Measurements from ENCODE around the gene GPR151.

Gene GPR151

GRCh38 chr5:146519554-146519953, 3.6 kb upstream of the GPR151 start:
- DNase-seq (ENCODE audit: low spot score) = no peak

GRCh38 chr5:146515473-146516150, 378 bp downstream of the GPR151 start:
- no peak for DNase-seq (ENCODE audit: low spot score)

DNA sequence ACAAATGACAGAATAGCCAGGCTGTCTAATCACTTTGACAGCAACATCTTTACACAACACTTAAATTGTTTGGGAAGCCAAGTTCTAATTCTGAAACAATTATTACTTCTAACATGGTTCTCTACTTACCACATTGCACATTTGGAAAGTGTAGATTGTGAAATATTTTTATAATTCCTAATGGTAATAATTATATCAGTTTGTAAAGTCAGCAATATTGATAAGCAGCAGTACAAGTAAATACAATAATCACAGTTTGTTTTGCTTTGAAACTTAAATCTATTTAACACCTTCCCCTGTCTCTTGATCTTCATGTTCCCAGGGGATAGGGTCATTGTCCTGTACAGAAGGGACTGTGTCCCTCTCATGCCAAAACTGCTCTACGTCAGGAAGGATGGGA, 1.4 kb downstream of the GPR151 start:
- DNase-seq (ENCODE audit: low spot score) = no peak

DNA sequence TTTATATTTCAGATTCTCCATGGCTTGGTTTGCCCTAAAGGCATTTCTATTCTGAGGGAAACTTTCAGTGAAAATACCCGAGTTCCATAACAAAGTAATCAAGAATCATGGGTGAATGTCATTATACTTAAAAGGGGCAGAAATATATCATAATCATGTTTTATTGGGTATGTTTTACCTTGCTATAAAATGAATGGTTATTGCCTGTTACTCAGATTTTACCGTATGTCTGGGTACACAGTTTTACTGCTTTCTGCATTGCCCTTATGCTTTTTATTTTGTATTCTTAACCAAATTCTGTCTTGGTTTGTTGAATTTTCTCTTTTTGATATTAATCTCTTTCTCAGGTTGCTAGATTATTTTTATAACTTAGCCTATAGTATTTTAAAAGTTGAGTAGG, 2.5 kb downstream of the GPR151 start:
- DNase-seq (ENCODE audit: low spot score) = no peak

GRCh38 chr5:146510559-146511125, 5.3 kb downstream of the GPR151 start:
- DNase-seq (ENCODE audit: low spot score) = no peak

GRCh38 chr5:146507428-146507827, 8.6 kb downstream of the GPR151 start:
- DNase-seq (ENCODE audit: low spot score) = no peak

GRCh38 chr5:146499680-146500079, 16.3 kb downstream of the GPR151 start:
- DNase-seq (ENCODE audit: low spot score) = no peak

DNA sequence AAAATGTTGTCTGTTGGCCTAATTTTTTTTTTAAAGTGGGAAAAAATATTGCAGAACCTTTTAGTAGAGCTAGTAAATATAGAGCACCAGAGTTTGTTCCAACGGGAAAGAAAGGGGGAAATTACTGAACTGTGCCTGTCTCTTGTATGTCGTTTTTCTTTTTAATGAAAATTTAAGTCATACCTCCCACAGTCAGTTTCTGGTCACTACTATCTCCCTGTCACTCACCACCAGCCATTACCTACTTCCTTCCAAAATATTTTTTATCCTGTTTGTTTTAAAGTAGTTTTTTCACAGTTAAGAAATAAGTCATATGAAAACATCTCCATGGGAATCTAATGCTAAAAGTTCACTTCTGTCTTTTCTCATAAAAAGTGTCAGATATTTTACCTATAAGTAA, 21.3 kb downstream of the GPR151 start:
- no peak for DNase-seq (ENCODE audit: low spot score)

GRCh38 chr5:146490089-146490843, 25.7 kb downstream of the GPR151 start:
- no peak for DNase-seq (ENCODE audit: low spot score)

DNA sequence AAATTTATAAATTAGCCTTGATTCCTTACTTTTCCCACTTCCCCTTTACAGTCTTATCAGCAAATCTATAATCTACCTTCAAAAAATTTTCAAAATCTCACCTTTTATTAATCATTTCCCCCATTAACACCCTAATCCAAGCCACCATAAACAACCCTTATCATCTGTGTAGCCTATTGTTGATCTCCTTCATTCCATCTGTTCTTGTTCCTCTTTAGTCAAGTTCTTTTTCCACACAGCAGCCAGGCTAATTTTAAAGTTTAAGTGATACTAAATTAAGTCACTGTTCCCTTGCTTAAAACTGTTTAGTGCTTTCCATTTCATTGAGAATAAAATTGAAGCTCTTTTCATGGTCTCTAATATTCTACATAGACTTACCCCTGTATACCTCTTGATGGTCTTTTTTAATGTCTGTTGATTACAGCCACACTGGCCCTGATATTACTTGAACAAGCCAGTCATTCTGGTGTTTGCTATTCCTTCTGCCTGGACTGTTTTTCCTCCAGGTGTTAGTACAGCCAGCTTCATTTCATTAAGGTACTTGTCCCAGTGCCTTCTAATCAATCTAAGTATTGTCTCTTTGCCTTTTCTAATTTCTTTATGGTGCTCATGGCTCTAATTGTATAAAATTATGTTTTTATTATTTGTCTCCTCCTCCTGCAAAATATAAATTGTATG, 31.1 kb downstream of the GPR151 start:
- no peak for DNase-seq (ENCODE audit: low spot score)

- no peak for DNase-seq (ENCODE audit: low spot score)
These were observed 33.2 kb downstream of the GPR151 start for GRCh38 chr5:146482775-146483174.

DNA sequence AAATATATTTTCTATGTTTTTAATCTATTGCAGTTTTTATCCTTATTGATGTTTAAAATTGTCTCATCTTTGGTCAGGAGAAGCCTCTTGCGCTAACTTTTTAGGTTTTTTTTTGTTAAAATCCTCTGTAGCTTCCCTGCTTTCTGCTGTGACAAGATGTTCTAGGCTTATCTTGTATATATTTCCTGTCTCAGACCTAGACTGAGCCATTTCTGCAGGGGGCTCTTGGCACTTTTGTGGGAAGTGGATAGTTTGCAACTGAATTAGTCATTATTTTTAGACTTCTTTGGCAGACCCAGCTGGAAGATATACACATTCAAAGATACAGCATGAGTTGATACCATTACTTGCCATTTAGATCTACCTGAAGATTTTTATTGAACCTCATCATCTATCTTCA, 40.1 kb downstream of the GPR151 start:
- no peak for DNase-seq (ENCODE audit: low spot score)

DNA sequence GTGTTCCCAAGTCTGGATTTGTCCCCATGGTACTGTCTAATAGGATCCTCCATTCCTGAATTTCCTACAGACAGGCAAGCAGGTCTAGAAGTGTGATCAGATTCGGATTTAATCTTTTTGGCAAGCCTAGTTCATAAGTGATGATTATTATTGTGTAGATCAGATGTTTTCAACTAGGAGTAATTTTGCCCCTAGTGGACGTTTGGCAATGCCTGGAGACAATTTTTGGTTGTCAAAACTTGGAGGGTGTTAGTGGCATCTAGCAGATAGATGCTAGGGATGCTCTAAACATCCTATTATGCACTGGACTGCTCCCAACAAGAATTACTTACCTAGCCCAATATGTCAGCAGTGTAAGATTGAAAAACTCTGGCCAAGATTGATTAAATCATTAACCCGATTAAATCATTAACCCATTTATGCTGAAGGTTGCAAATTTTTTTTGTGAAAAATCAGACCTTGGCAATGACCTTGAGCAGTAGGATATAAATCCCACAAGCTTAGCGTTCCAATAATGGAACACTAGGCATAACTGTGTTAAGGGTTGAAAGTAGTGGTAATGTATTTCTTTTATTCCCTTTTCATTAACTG, 40.7 kb downstream of the GPR151 start:
- no peak for DNase-seq (ENCODE audit: low spot score)

DNA sequence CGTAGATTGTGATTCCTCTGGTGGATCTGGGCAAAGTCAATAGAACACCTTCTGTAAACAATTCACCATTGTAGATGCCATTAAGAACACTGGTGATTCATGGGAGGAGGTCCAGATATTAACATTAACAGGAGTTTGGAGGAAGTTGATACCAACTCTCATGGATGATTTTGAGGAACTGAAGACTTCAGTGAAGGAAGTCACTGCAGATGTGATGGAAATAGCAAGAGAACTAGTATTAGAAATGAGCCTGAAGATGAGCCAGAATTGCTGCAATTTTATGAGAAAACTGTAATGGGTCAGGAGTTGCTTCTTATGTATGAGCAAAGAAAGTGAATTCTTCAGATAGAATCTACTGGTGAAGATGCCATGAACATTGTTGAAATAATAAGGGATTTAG, 41.9 kb downstream of the GPR151 start:
- DNase-seq (ENCODE audit: low spot score) = peak; percentile 20

- DNase-seq (ENCODE audit: low spot score) = no peak
These were observed 48.2 kb downstream of the GPR151 start for GRCh38 chr5:146467760-146468159.

DNA sequence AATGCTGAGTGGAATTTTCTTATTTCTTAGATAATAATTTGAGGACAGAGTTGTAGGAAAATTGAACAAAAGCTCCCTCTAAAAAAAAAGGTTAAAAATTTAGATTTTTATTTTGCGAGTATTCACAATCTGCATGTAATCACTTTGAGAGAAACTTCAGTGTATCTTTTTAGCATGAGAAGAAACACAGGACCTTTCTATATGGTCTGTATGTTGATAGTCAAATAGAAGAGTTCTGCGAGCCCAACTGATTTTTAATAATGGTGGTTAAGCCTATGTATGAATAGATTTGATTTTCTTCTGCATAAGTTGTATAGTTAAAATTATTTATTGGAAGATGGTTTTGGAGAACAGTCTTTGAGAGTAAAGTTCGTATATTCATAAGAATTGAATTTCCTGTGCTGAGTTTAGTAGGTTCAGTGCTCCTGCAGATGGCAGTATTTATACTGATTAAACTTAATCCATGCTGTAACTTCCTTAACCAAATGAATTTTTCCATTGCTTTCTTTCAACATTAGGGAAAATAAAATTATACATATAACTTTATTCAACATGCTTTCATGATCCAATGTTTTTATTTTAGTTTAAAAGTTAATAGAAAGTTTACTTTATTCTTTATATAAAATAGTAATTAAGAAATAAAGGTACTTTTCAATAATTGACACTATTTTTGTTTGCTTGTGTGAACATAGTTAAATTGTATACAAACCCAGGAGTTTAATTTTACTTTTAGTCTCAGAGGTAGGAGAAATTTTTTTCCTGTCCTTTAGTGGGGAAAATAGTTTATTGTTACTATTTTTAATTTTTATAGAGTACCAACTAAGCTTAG, 49.3 kb downstream of the GPR151 start:
- peak; percentile 31 for DNase-seq (ENCODE audit: low spot score)

GRCh38 chr5:146463446-146463845, 52.5 kb downstream of the GPR151 start:
- no peak for DNase-seq (ENCODE audit: low spot score)
